H1 (cell line): ENCODE measurements around the gene INPP5A. TPM values are rescaled to one million over a fixed set of nuclear protein-coding genes. Genes with fewer than 3 reads are reported as not detected.

Experiments used
- CTCF ChIA-PET: fragments of 300-600 bp; sonication (Branson Sonifier 250); formaldehyde crosslinking; loops from one replicate; lab custom pipeline; 2021; ENCODE audit not compliant: partially characterized antibody; lab: Charles Lee
- POLR2A ChIA-PET: fragments of 300-600 bp; sonication (Branson Sonifier 250); formaldehyde crosslinking; loops from one replicate; lab custom pipeline; 2021; ENCODE audit warnings: inconsistent platforms; ENCODE audit not compliant: partially characterized antibody; lab: Charles Lee
- DNase-seq, 2 experiments: peaks; one replicate each; pipeline versions ENCODE4 v3.0.0 to v3.0.0-alpha.2; 2010 to 2022; ENCODE audit warnings: low spot score in 2 of 2, low read depth in 1 of 2, mixed read lengths in 1 of 2
- FAIRE-seq: peaks from 2 replicates; lab custom pipeline; 2011; peaks lifted over from hg19 to GRCh38; lab: Jason Lieb, UNC
- H2AFZ ChIP-seq: 2 replicates; pipeline ENCODE4 v1.8.1; 2012; ENCODE audit warnings: low read length, inconsistent platforms
- H2AK5ac ChIP-seq: 2 replicates; pipeline ENCODE4 v1.6.1; 2013; ENCODE audit warnings: low read depth, low read length
- H2BK120ac ChIP-seq: replicated peaks from 2 replicates; pipeline ENCODE3; 2013; ENCODE audit warnings: low read depth, low read length, inconsistent platforms
- H2BK12ac ChIP-seq: 2 replicates; pipeline ENCODE4 v1.6.1; 2013; ENCODE audit warnings: low read depth, low read length
- H2BK15ac ChIP-seq: 2 replicates; pipeline ENCODE4 v1.6.1; 2013; ENCODE audit warnings: low read length
- H2BK20ac ChIP-seq: 2 replicates; pipeline ENCODE4 v1.6.1; 2013; ENCODE audit warnings: low read length
- H2BK5ac ChIP-seq: 2 replicates; pipeline ENCODE4 v1.6.1; 2013; ENCODE audit warnings: low read depth, low read length
- H3K14ac ChIP-seq: 2 replicates; pipeline ENCODE4 v1.6.1; 2013; ENCODE audit warnings: inconsistent platforms; ENCODE audit not compliant: insufficient read length
- H3K18ac ChIP-seq: 2 replicates; pipeline ENCODE4 v1.6.1; 2013; ENCODE audit warnings: low read length; ENCODE audit errors: extremely low read depth
- H3K23ac ChIP-seq: 2 replicates; pipeline ENCODE4 v1.6.1; 2013; ENCODE audit warnings: inconsistent platforms; ENCODE audit not compliant: insufficient read length
- H3K23me2 ChIP-seq: 2 replicates; pipeline ENCODE4 v1.6.1; 2013; ENCODE audit warnings: low read depth, low read length
- H3K27ac ChIP-seq: 2 replicates; pipeline ENCODE4 v1.6.1; 2011; ENCODE audit warnings: low read depth, low read length, inconsistent platforms
- H3K27me3 ChIP-seq, 4 experiments: replicated peaks in 1 of 4; 1 replicate in 1 of 4; 2 replicates in 3 of 4; pipeline versions ENCODE4 v1.6.1 to v1.8.1; 2011 to 2013; ENCODE audit warnings: low read length in 3 of 4, mild to moderate bottlenecking in 3 of 4, inconsistent platforms in 2 of 4, mixed read lengths in 2 of 4, moderate library complexity in 1 of 4; ENCODE audit not compliant: control insufficient read depth in 3 of 4, insufficient read depth in 3 of 4; ENCODE audit errors: extremely low read depth in 1 of 4
- H3K36me3 ChIP-seq, 4 experiments: 2 replicates each; pipeline versions ENCODE4 v1.6.1 to v1.8.1; 2011 to 2013; ENCODE audit warnings: mild to moderate bottlenecking in 4 of 4, low read length in 3 of 4, moderate library complexity in 2 of 4, control low read depth in 1 of 4, inconsistent platforms in 1 of 4; ENCODE audit not compliant: insufficient read depth in 4 of 4, control insufficient read depth in 2 of 4
- H3K4ac ChIP-seq: replicated peaks from 2 replicates; pipeline ENCODE3; 2013; ENCODE audit warnings: low read length, low read depth, mixed read lengths, inconsistent platforms; ENCODE audit not compliant: insufficient read length
- H3K4me1 ChIP-seq, 4 experiments: replicated peaks in 1 of 4; 1 replicate in 1 of 4; 2 replicates in 3 of 4; pipeline versions ENCODE4 v1.6.1 to v1.8.1; 2011 to 2013; ENCODE audit warnings: low read length in 3 of 4, inconsistent platforms in 2 of 4, mixed read lengths in 1 of 4; ENCODE audit not compliant: insufficient read depth in 4 of 4, control insufficient read depth in 3 of 4
- H3K4me2 ChIP-seq, 2 experiments: 2 replicates each; pipeline versions ENCODE4 v1.6.1 to v1.8.1; 2011 to 2013; ENCODE audit warnings: low read depth in 2 of 2, low read length in 2 of 2, control low read depth in 1 of 2, inconsistent platforms in 1 of 2, mild to moderate bottlenecking in 1 of 2; ENCODE audit not compliant: insufficient read depth in 1 of 2
- H3K4me3 ChIP-seq, 4 experiments: fragments of 200-600, 300-600 bp in 1 of 4; sonication (generic), shearing (Covaris generic), sonication (Bioruptor Twin) in 1 of 4; 2 replicates each; pipeline versions ENCODE4 v1.5.1 to v1.8.1; 2011 to 2016; ENCODE audit warnings: low read length in 4 of 4, low read depth in 3 of 4, control low read depth in 2 of 4, inconsistent platforms in 2 of 4, mild to moderate bottlenecking in 2 of 4, mixed read lengths in 1 of 4, moderate library complexity in 1 of 4; ENCODE audit not compliant: insufficient read depth in 2 of 4; ENCODE audit errors: extremely low read depth in 1 of 4
- H3K56ac ChIP-seq: replicated peaks from 2 replicates; pipeline ENCODE3; 2013; ENCODE audit warnings: low read depth, mild to moderate bottlenecking, mixed read lengths, low read length, inconsistent platforms; ENCODE audit not compliant: insufficient read length
- H3K79me1 ChIP-seq: 2 replicates; pipeline ENCODE4 v1.6.1; 2013; ENCODE audit warnings: low read depth, low read length, control low read depth
- H3K79me2 ChIP-seq, 2 experiments: 2 replicates each; pipeline versions ENCODE4 v1.6.1 to v1.8.1; 2012 to 2013; ENCODE audit warnings: low read length in 2 of 2, mild to moderate bottlenecking in 2 of 2, inconsistent platforms in 1 of 2; ENCODE audit not compliant: insufficient read depth in 2 of 2, control insufficient read depth in 1 of 2
- H3K9ac ChIP-seq, 4 experiments: replicated peaks in 1 of 4; 1 replicate in 1 of 4; 2 replicates in 3 of 4; pipeline versions ENCODE4 v1.6.1 to v1.8.1; 2011 to 2013; ENCODE audit warnings: low read depth in 3 of 4, low read length in 3 of 4, control low read depth in 2 of 4, mild to moderate bottlenecking in 2 of 4, moderate library complexity in 2 of 4, inconsistent platforms in 1 of 4; ENCODE audit errors: extremely low read depth in 1 of 4
- H3K9me3 ChIP-seq, 2 experiments: 2 replicates each; pipeline versions ENCODE4 v1.6.1 to v1.8.1; 2012 to 2013; ENCODE audit warnings: mild to moderate bottlenecking in 2 of 2, moderate library complexity in 2 of 2, control low read depth in 1 of 2, inconsistent platforms in 1 of 2, low read depth in 1 of 2, low read length in 1 of 2, mixed read lengths in 1 of 2; ENCODE audit not compliant: insufficient read depth in 2 of 2
- H4K20me1 ChIP-seq, 2 experiments: replicated peaks in 1 of 2; 2 replicates each; pipeline versions ENCODE3 to v1.8.1; 2011 to 2013; ENCODE audit warnings: inconsistent platforms in 2 of 2, low read length in 2 of 2, mild to moderate bottlenecking in 1 of 2; ENCODE audit not compliant: insufficient read depth in 2 of 2, control insufficient read depth in 1 of 2
- H4K5ac ChIP-seq: 2 replicates; pipeline ENCODE4 v1.6.1; 2013; ENCODE audit warnings: low read length, low read depth, mixed read lengths, inconsistent platforms; ENCODE audit not compliant: insufficient read length
- H4K8ac ChIP-seq: 2 replicates; pipeline ENCODE4 v1.8.0; 2013; ENCODE audit warnings: mild to moderate bottlenecking, moderate library complexity, low read length, inconsistent platforms; ENCODE audit not compliant: insufficient read depth; ENCODE audit errors: extremely low read depth
- H4K91ac ChIP-seq: replicated peaks from 2 replicates; pipeline ENCODE3; 2013; ENCODE audit warnings: low read length, mixed read lengths, inconsistent platforms; ENCODE audit not compliant: insufficient read length
- ASH2L ChIP-seq: fragments of 200-600, 300-600 bp; sonication (generic); IDR thresholded peaks from one replicate; pipeline ENCODE4 v1.7.1; 2017; ENCODE audit warnings: low read length
- ATF3 ChIP-seq: IDR thresholded peaks from 2 replicates; pipeline ENCODE4 v1.6.1; 2011; ENCODE audit warnings: low read depth, mild to moderate bottlenecking, low read length; ENCODE audit not compliant: insufficient read depth
- CHD1 ChIP-seq: IDR thresholded peaks from 2 replicates; pipeline ENCODE4 v1.6.1; 2012; ENCODE audit warnings: low read depth, low read length, improper control_type of control experiment
- E2F6 ChIP-seq: IDR thresholded peaks from 2 replicates; pipeline ENCODE4 v1.6.1; 2012; ENCODE audit warnings: inconsistent platforms
- GABPA ChIP-seq: IDR thresholded peaks from 2 replicates; pipeline ENCODE4 v1.6.1; 2011; ENCODE audit warnings: mild to moderate bottlenecking, low read length, moderate library complexity, borderline replicate concordance; ENCODE audit not compliant: insufficient read depth
- GTF2F1 ChIP-seq: IDR thresholded peaks from 2 replicates; pipeline ENCODE4 v1.6.1; 2012; ENCODE audit warnings: low read depth, low read length, improper control_type of control experiment, borderline replicate concordance
- MAFK ChIP-seq: IDR thresholded peaks from 2 replicates; pipeline ENCODE4 v1.6.1; 2012; ENCODE audit warnings: low read depth, mild to moderate bottlenecking, improper control_type of control experiment, low read length
- PHF8 ChIP-seq: fragments of 200-600 bp; sonication (generic); conservative IDR thresholded peaks from 2 replicates; pipeline ENCODE4 v1.7.1; 2012; ENCODE audit warnings: low read depth, mild to moderate bottlenecking, inconsistent platforms, low read length, moderate library complexity
- POLR2AphosphoS5 ChIP-seq: IDR thresholded peaks from 2 replicates; pipeline ENCODE4 v1.6.1; 2011; ENCODE audit warnings: low read depth, low read length
- SIN3A ChIP-seq, 2 experiments: IDR thresholded peaks in 1 of 2; conservative IDR thresholded peaks in 1 of 2; 2 replicates each; pipeline ENCODE4 v1.6.1; 2011 to 2012; ENCODE audit warnings: low read length in 2 of 2, improper control_type of control experiment in 1 of 2, low read depth in 1 of 2, mild to moderate bottlenecking in 1 of 2
- WGBS, 2 experiments: shearing (Covaris generic) in 1 of 2; methylation state at CpG; one replicate each; pipeline versions ENCODE4 v1.1.6 to v1.1.7; 2013 to 2015; ENCODE audit warnings: low lambda C conversion rate in 2 of 2, mixed read lengths in 2 of 2, inconsistent platforms in 1 of 2, low coverage in 1 of 2, missing lambda C conversion rate in 1 of 2; ENCODE audit not compliant: insufficient replicate concordance in 2 of 2, insufficient coverage in 1 of 2, insufficient read length in 1 of 2; ENCODE audit errors: extremely low coverage in 1 of 2, missing lambda C conversion rate in 1 of 2; 5-methylcytosine and 5-hydroxymethylcytosine counted together
- polyA plus RNA-seq, 7 experiments: library from polyadenylated mRNA; depleted of rRNA in 3 of 7; stranded (reverse) in 5 of 7; unstranded in 2 of 7; fragments of >200 nt in 5 of 7; fragments of 200-250 nt in 2 of 7; gene quantifications; 1 replicate in 5 of 7; 2 replicates in 1 of 7; 4 replicates in 1 of 7; pipeline versions ENCODE4 v1.2.1 to v1.2.3, GENCODE V29; 2011 to 2013; ENCODE audit warnings: missing spikeins in 2 of 7, mixed read lengths in 2 of 7
- total RNA-seq: library from RNA; stranded (reverse); fragmentation: NEBNext Ultra II Directional; extraction: Animal tissue kit (Norgen Biotek cat#: 25700); gene quantifications from 2 replicates; pipeline ENCODE4 v1.2.1, GENCODE V29; 2021

INPP5A gene
- total and polyA plus RNA-seq, 2 of the 8 experiments (the other 6 are each of a cell fraction or from before 2014, with no cell fraction given), result 19.7 to 27.5 TPM

GRCh38 chr10:132641966-132642731, 104.6 kb downstream of the INPP5A start:
- H3K79me2 ChIP-seq, result peaks cover 0 to 2% of the 10 kb centered on the region in 2 experiments; a peak in 1 of 4 replicates
- peaks cover 0 to 2% (median 0%) of the 10 kb centered on the region in 4 experiments; a peak in 1 of 7 replicates for H3K27me3 ChIP-seq
- no peak overlapping the region for H3K4ac ChIP-seq
- no peak overlapping the region for H3K4me3 ChIP-seq
- H3K23me2 ChIP-seq, result no peaks in the 10 kb centered on the region
- DNase-seq, result no peak
- POLR2A ChIA-PET, result interaction anchor here (0.8 kb wide), 1 partner anchor 70 kb away, joined by 3 read pairs; no protein-coding TSS in a partner anchor
- FAIRE-seq, result no peak
- H2AFZ ChIP-seq, result no peak overlapping the region
- no peak overlapping the region for H4K5ac ChIP-seq
- H3K14ac ChIP-seq, result no peak overlapping the region
- no peak overlapping the region for H2AK5ac ChIP-seq
- no peak overlapping the region for H2BK12ac ChIP-seq
- H3K56ac ChIP-seq, result no peak overlapping the region
- H3K4me1 ChIP-seq, result peaks cover 0 to 2% (median 0%) of the 10 kb centered on the region in 4 experiments; a peak in 1 of 7 replicates
- no peaks in the 10 kb centered on the region; the same call in none of the 2 replicates for H3K79me1 ChIP-seq
- H3K27ac ChIP-seq, result no peak overlapping the region
- H2BK120ac ChIP-seq, result no peak overlapping the region
- peaks cover 6 to 9% of the 10 kb centered on the region in 2 experiments for H4K20me1 ChIP-seq
- H3K4me2 ChIP-seq, result no peak overlapping the region
- no peak overlapping the region for H3K23ac ChIP-seq
- no peak overlapping the region for H4K91ac ChIP-seq
- H3K9me3 ChIP-seq, result no peaks in the 10 kb centered on the region
- WGBS, 2 experiments, result 89% methylated on average over 28 of the region's 33 CpGs; no CpG with 5 or more reads in 1 of the 2 experiments
- H3K18ac ChIP-seq, result no peak overlapping the region
- CTCF ChIA-PET, result interaction anchor here (0.6 to 5.0 kb wide), 7 partner anchors 9 to 416 kb away, joined by 3 to 37 read pairs (median 6); no protein-coding TSS in a partner anchor
- H3K36me3 ChIP-seq, result no peaks in the 10 kb centered on the region
- H2BK20ac ChIP-seq, result no peak overlapping the region
- no peak overlapping the region for H3K9ac ChIP-seq
- no peak overlapping the region for H4K8ac ChIP-seq
- H2BK15ac ChIP-seq, result no peak overlapping the region
- no peak overlapping the region for H2BK5ac ChIP-seq
- TF ChIP-seq POLR2AphosphoS5 (no peak), CHD1 (no peak), ASH2L (no peak), E2F6 (no peak), MAFK (no peak), PHF8 (no peak), GTF2F1 (no peak), ATF3 (no peak), SIN3A (conservative IDR thresholded peaks at IDR 0.05 in 1 of 2, IDR thresholded peaks at IDR 0.05 in 1 of 2; ENCODE audit: low read depth in 1 of 2, low read length in 2 of 2) (no peak), GABPA (no peak)
